ENCODE measurements around the gene STK25. TPM values are rescaled to one million over a fixed set of nuclear protein-coding genes. Genes with fewer than 3 reads are reported as not detected.
A peak's percentile ranks its signal among the peaks of the same experiment; 100 is the strongest.

The STK25 gene
- total RNA-seq, 4 donors from 2014 or later = 236 to 364 (median 266) TPM

GRCh38 chr2:241545106-241545505, 36.7 kb upstream of the STK25 start:
- H3K9me3 ChIP-seq = no peaks in the 10 kb centered on the region
- WGBS, 2 donors = 60% methylated on average over 10 of the region's 10 CpGs
- H3K4me1 ChIP-seq = peaks cover 14 to 26% of the 10 kb centered on the region in 2 donors
- H3K27ac ChIP-seq = no peak overlapping the region
- H3K27me3 ChIP-seq = no peaks in the 10 kb centered on the region
- DNase-seq = no peak
- no peaks in the 10 kb centered on the region for H3K36me3 ChIP-seq
- H3K4me3 ChIP-seq (replicated peaks in 1 of 3) = no peak overlapping the region
- no peak for TF ChIP-seq POLR2A (IDR thresholded peaks at IDR 0.05)
- TF ChIP-seq CTCF (IDR thresholded peaks at IDR 0.05) = no peak
- intact Hi-C loops (cut with DNase I) = no loop called here

GRCh38 chr2:241542278-241542605, 33.9 kb upstream of the STK25 start:
- DNase-seq = peak; percentile 87 to 92
- Histone ChIP-seq H3K27me3 (no peaks in the 10 kb centered on the region), H3K27ac (no peak overlapping the region), H3K36me3 (no peaks in the 10 kb centered on the region), H3K4me3 (replicated peaks in 1 of 3) (no peak overlapping the region), H3K9me3 (no peaks in the 10 kb centered on the region), H3K4me1 (peaks cover 14 to 33% of the 10 kb centered on the region in 2 donors)
- intact Hi-C loops (cut with DNase I) = no loop called here
- TF ChIP-seq POLR2A (IDR thresholded peaks at IDR 0.05) (no peak), CTCF (IDR thresholded peaks at IDR 0.05) (no peak)
- 48 to 55% methylated on average over 12 to 15 of the region's 15 CpGs for WGBS, 2 donors

GRCh38 chr2:241541564-241542277, 33.3 kb upstream of the STK25 start:
- Histone ChIP-seq H3K4me1 (peaks cover 14 to 33% of the 10 kb centered on the region in 2 donors), H3K27ac (no peak overlapping the region), H3K4me3 (replicated peaks in 1 of 3) (peak overlapping the region in 1 of 3 donors; percentile 34), H3K9me3 (no peaks in the 10 kb centered on the region), H3K27me3 (no peaks in the 10 kb centered on the region), H3K36me3 (no peaks in the 10 kb centered on the region)
- no peak for DNase-seq
- TF ChIP-seq CTCF (IDR thresholded peaks at IDR 0.05) = no peak
- TF ChIP-seq POLR2A (IDR thresholded peaks at IDR 0.05) = no peak
- intact Hi-C loops (cut with DNase I) = no loop called here
- 26 to 83% methylated on average over 2 to 18 of the region's 62 CpGs for WGBS, 2 donors

GRCh38 chr2:241540771-241541561, 32.6 kb upstream of the STK25 start:
- intact Hi-C loops (cut with DNase I) = no loop called here
- TF ChIP-seq CTCF (IDR thresholded peaks at IDR 0.05) (no peak), POLR2A (IDR thresholded peaks at IDR 0.05) (no peak)
- Histone ChIP-seq H3K4me1 (peaks cover 14 to 33% of the 10 kb centered on the region in 2 donors), H3K27ac (peak overlapping the region in 1 of 3 donors; percentile 36), H3K4me3 (replicated peaks in 1 of 3) (peak overlapping the region in 1 of 3 donors; percentile 34), H3K36me3 (no peaks in the 10 kb centered on the region), H3K27me3 (no peaks in the 10 kb centered on the region), H3K9me3 (no peaks in the 10 kb centered on the region)
- WGBS, 2 donors = 22 to 30% methylated on average over 15 to 18 of the region's 68 CpGs
- peak; percentile 40 to 43 for DNase-seq

GRCh38 chr2:241540401-241540770, 32.0 kb upstream of the STK25 start:
- H3K4me1 ChIP-seq = peaks cover 14 to 33% of the 10 kb centered on the region in 2 donors
- peak; percentile 73 to 76 for DNase-seq
- TF ChIP-seq POLR2A (IDR thresholded peaks at IDR 0.05) (no peak), CTCF (IDR thresholded peaks at IDR 0.05) (no peak)
- H3K36me3 ChIP-seq = no peaks in the 10 kb centered on the region
- intact Hi-C loops (cut with DNase I) = no loop called here
- WGBS, 2 donors = 60 to 65% methylated on average over 5 to 9 of the region's 10 CpGs
- no peak overlapping the region for H3K27ac ChIP-seq
- peak overlapping the region in 1 of 3 donors; percentile 34 for H3K4me3 ChIP-seq (replicated peaks in 1 of 3)
- no peaks in the 10 kb centered on the region for H3K9me3 ChIP-seq
- H3K27me3 ChIP-seq = no peaks in the 10 kb centered on the region
